MM.1S (cell line): ENCODE results near the gene OXLD1.

Experiments
- CTCF ChIP-seq: fragments of 300-600 bp; sonication (generic); IDR thresholded peaks from 2 replicates; pipeline ENCODE4 v1.5.1; 2016; ENCODE audit warnings: antibody characterized with exemption, low read length, mixed read lengths
- EZH2phosphoT487 ChIP-seq: fragments of 300-600 bp; sonication (generic); IDR thresholded peaks from 2 replicates; pipeline ENCODE4 v1.6.1; 2018; ENCODE audit warnings: antibody characterized with exemption, low read length

DNA sequence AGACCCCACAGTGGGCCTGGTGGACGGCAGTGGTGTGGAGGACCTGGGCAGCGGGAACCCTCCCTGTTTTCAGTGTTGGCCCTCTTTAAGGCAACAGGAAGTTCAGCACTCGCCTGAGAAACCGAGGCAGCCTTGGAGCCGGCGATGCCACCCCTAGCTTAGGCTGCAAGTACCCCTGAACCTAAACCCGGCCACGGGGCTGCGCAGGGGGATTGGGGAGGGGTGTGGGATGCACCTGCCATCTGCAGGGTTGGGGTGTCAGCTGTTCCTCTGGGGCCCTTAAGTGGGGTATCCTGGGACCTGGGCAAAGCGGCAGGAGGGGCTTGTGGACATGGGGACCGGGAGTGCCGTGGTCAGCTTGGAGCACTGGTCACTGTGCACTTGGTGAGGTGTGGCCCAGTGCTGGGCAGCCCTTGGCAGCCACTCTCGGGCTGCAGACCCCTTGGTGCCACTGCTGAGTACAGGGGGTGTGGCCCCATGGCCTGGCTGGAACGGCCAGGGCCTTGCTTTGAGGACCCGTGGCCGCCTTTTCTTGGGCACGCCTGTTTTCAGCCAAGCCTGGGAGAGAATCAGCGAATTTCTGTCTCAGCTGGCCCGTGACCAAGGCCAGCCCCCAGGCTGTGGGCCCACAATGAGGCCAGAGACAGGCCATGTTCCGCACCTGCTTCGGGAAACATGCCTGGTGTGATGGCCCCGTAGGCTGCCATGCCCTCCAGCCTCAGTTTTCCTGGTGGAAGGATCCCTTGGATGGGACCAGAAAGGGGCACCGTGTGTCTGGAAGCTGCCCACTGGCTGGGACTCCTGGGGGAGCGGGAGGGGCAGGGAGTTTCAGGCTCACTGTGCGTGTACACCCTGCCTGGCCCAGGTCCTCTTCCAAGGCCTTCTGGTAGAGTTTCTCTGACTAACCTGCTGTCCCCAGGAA, 41.6 kb upstream of the OXLD1 start:
- TF ChIP-seq CTCF, result no peak
- TF ChIP-seq EZH2phosphoT487, result no peak
